ENCODE results near the gene USP6NL. TPM values are rescaled to one million over a fixed set of nuclear protein-coding genes. Genes with fewer than 3 reads are reported as not detected.
A peak's percentile ranks its signal among the peaks of the same experiment; 100 is the strongest.

USP6NL gene
- total RNA-seq, 1 experiment from 2014 or later = 32.6 TPM

DNA sequence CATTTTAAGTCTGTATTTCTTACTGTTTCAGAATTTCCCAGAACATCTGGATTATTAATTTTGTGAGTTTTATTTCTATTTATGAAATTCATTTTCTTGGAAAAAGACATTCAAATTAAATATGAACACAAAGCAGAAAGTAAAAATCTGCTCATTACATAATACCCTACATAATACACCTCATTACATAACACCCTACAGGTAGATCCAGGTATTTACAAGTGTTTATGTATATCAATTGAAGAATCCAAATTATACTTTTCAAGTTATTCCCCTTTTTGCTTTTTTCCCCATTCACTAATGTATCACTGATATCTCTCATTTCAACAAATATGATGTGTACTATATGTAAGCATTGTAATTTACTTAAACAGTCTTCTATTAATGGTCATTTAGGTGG lies 129.1 kb downstream of the USP6NL start:
- in situ Hi-C loops (cut with HindIII; ENCODE audit: low pct_unique_long_range_greater_than_20kb, low sequenced_read_pairs) = no loop called here
- DNase-seq (ENCODE audit: low read depth, low spot score) = no peak

- DNase-seq (ENCODE audit: low read depth, low spot score) = no peak
- in situ Hi-C loops (cut with HindIII; ENCODE audit: low pct_unique_long_range_greater_than_20kb, low sequenced_read_pairs) = no loop called here
Measured at GRCh38 chr10:11480687-11481086, 130.8 kb downstream of the USP6NL start.

DNA sequence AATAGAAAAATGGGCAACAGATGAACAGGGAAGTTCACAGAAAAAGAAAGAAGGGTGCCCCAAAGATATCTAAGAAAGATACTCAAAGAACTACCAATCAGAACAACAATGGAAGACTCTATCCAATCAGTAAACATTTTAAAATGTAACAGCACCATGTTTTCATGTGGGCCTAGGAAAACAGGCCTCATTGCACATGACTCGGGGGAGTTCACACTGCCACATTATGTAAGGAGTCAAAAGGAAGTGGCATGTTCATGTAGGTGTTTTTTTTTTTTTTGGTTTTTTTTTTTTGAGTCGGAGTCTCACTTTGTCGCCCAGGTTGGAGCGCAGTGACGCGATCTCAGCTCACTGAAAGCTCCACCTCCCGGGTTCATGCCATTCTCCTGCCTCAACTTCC lies 132.2 kb downstream of the USP6NL start:
- in situ Hi-C loops (cut with HindIII; ENCODE audit: low pct_unique_long_range_greater_than_20kb, low sequenced_read_pairs) = no loop called here
- DNase-seq (ENCODE audit: low read depth, low spot score) = no peak

DNA sequence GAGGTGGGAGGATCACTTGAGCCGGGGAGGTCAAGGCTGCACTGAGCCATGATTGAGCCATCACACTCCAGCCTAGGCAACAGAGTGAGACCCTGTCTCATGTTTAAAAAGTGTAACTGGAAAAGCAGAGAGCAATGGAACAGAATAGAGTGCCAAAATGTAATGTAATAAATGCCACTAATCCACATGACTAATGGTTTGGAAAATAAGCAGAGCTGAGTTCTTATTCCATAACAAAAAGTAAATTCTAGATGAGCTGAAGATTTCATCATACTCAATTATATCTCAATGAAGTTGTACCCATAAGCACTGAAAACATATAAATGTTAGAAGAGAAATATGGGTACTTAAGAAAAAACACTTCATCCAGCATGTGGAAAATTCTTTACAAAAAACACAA lies 132.6 kb downstream of the USP6NL start:
- in situ Hi-C loops (cut with HindIII; ENCODE audit: low pct_unique_long_range_greater_than_20kb, low sequenced_read_pairs) = no loop called here
- DNase-seq (ENCODE audit: low read depth, low spot score) = no peak

DNA sequence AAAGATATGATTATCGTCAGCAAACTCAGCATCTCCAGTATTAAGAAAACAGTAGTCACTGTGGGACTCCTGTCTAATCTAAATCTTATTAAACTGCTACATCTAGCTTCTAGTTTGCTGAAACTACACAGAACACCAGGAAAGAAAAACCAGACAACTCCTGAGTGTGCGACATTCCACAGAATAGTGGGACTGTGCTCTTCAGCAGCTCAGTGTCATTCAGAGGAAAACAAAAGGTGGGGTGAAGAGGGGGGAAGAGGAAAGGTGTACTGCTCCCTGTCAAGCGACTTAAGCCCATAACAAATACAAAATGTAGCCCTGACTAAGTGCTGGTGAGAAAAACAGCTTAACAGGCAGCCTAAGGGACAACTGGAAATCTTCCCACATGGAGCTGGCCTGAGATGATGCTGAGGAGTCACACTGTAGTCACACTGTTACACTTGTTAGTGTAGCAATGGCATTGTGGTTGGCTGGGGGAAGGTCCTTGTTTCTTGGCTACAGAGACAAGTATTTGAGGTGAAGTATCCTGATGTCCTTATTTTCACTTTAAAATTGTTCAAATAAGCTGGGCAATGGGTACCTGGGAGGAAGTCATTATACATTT lies 135.5 kb downstream of the USP6NL start:
- in situ Hi-C loops (cut with HindIII; ENCODE audit: low pct_unique_long_range_greater_than_20kb, low sequenced_read_pairs) = no loop called here
- DNase-seq (ENCODE audit: low read depth, low spot score) = peak; percentile 68

DNA sequence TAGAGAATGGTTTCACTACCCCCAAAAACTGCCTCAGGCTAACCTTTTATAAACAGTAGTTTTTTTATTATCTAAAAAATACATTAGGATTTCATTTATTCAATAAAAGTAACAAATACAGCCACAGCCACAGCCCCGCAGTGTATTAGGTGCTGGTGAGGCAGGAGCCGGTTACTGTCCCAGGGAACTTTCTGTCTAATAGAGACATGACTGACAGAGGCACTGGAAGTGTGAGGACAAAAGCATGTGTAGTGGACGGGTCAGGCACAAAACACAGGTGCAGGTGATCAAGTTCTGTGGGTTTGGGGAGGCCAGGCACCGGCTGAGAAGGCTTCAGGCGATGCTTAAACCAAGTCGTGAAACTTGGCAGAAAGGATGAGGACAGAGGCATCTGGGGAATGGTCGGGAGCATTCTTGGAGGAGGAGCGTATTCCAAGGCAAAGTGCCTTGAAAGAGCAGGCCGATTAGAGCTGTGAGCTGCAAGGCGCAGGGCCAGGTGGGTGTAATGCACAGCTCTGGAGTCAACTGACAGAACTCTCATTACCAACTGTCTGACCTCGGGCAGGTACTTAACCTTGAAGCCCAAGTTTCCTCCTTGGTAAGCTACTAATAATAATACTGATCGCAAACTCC lies 138.2 kb downstream of the USP6NL start:
- no peak for DNase-seq (ENCODE audit: low read depth, low spot score)
- in situ Hi-C loops (cut with HindIII; ENCODE audit: low pct_unique_long_range_greater_than_20kb, low sequenced_read_pairs) = no loop called here

DNA sequence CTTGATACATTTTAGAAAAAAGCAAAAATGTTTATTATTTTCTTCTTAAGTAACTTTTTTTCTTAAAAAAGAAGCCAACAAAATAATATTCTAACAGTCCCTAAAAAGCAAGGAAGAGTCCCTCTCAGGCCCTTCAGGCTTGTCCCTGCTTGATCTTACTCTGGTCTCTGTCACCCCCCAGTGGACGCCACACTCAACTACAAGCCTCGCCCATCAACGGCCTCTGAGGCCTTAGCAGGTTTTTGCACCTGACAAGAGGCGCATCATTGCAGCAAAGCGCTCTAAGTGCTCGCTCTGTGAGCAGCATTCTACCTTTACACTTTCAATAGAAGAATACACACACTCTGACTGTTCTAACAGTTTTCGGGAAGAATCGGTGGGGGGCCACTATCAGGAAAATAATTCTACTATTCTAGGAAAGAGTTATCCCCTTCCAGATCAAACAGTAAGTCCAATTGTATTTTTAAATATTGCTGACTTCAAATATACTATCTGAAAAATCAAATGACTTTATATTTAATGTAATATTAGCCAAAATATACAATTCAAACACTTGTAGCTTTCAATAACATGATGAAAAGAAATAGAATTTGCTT lies 139.2 kb downstream of the USP6NL start:
- DNase-seq (ENCODE audit: low read depth, low spot score) = peak; percentile 71
- in situ Hi-C loops (cut with HindIII; ENCODE audit: low pct_unique_long_range_greater_than_20kb, low sequenced_read_pairs) = no loop called here

- no peak for DNase-seq (ENCODE audit: low read depth, low spot score)
- in situ Hi-C loops (cut with HindIII; ENCODE audit: low pct_unique_long_range_greater_than_20kb, low sequenced_read_pairs) = no loop called here
Measured at GRCh38 chr10:11469575-11470391, 141.7 kb downstream of the USP6NL start.

DNA sequence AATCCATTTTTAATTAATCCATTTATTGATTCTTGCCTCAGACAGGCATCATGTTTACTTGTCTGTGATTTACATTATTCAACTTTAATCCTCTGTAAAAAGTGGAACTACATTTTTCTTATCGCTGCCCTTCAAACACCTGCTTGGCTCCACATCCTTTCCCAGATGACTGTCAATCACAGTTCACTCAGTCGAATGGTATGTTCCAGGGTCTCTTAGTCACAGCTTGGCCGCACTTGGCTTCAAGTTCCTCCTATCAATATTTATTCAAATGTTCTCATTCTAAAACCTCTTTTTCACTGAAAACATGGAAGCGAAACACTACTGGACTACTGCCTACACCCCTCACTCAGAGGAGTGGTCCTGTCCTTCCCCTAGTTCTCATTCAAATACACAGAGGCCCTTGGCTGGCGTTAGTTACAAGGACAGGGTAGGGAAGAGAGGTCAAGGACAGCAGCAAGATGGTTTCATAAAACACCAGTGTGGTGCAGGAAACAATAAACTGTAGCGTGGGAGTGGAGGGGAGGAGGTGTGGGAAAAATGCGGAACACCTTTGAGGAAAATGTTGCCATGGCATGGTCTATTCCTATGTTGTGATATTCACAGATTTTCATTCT lies 143.2 kb downstream of the USP6NL start:
- in situ Hi-C loops (cut with HindIII; ENCODE audit: low pct_unique_long_range_greater_than_20kb, low sequenced_read_pairs) = no loop called here
- no peak for DNase-seq (ENCODE audit: low read depth, low spot score)

GRCh38 chr10:11465406-11465805 lies 146.0 kb downstream of the USP6NL start:
- in situ Hi-C loops (cut with HindIII; ENCODE audit: low pct_unique_long_range_greater_than_20kb, low sequenced_read_pairs) = no loop called here
- DNase-seq (ENCODE audit: low read depth, low spot score) = no peak

DNA sequence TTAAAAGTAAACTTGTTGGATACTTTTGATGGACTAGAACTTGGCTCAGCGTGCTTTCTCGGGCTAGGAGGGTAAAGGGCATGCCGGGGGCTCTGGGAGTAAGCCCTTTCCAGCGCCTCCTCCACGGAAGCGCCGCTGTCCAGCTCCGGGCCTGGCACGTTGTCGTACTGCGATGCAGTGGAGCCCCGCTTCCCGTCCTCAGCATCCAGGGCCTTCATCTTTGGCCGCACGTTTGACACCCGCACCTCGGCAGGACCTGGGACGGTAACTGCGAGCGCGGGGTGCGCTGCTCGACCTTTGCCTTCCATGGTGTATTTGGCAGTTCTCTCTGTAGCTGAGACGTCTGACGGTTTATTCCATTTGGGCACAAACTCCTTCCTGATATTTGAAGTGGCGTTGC lies 148.3 kb downstream of the USP6NL start:
- DNase-seq (ENCODE audit: low read depth, low spot score) = no peak
- in situ Hi-C loops (cut with HindIII; ENCODE audit: low pct_unique_long_range_greater_than_20kb, low sequenced_read_pairs) = no loop called here

GRCh38 chr10:11462071-11462470 lies 149.4 kb downstream of the USP6NL start:
- DNase-seq (ENCODE audit: low read depth, low spot score) = no peak
- in situ Hi-C loops (cut with HindIII; ENCODE audit: low pct_unique_long_range_greater_than_20kb, low sequenced_read_pairs) = no loop called here

- no peak for DNase-seq (ENCODE audit: low read depth, low spot score)
- in situ Hi-C loops (cut with HindIII; ENCODE audit: low pct_unique_long_range_greater_than_20kb, low sequenced_read_pairs) = no loop called here
Measured at GRCh38 chr10:11457336-11457735, 154.1 kb downstream of the USP6NL start.

GRCh38 chr10:11454958-11455566 lies 156.4 kb downstream of the USP6NL start:
- in situ Hi-C loops (cut with HindIII; ENCODE audit: low pct_unique_long_range_greater_than_20kb, low sequenced_read_pairs) = no loop called here
- no peak for DNase-seq (ENCODE audit: low read depth, low spot score)

- DNase-seq (ENCODE audit: low read depth, low spot score) = no peak
- in situ Hi-C loops (cut with HindIII; ENCODE audit: low pct_unique_long_range_greater_than_20kb, low sequenced_read_pairs) = no loop called here
Measured at GRCh38 chr10:11454160-11454559, 157.3 kb downstream of the USP6NL start.

GRCh38 chr10:11451640-11452260 lies 159.7 kb downstream of the USP6NL start:
- no peak for DNase-seq (ENCODE audit: low read depth, low spot score)
- in situ Hi-C loops (cut with HindIII; ENCODE audit: low pct_unique_long_range_greater_than_20kb, low sequenced_read_pairs) = no loop called here

DNA sequence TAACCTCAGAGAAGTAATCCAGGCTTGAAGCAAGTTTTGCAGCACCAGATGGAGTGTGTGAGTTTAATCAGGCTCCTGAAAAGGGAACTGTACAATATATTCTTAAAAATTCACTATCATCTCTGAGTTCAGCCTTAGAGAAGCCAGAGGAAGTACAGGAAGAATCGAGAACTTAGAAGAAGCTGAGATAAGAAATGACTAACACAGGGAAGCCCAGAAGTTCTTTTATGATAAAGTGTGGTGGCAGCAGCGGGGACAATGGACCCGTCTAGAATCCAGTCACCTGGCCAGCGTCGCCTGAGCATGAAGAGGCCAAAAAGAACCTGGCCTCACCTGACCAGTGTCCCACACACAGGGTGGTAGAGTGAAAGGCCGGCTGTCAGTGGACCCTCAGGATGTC lies 161.0 kb downstream of the USP6NL start:
- in situ Hi-C loops (cut with HindIII; ENCODE audit: low pct_unique_long_range_greater_than_20kb, low sequenced_read_pairs) = no loop called here
- no peak for DNase-seq (ENCODE audit: low read depth, low spot score)
